WI38 (cell line): Measurements from ENCODE around the gene ZMYND8.
"Not testable (repeated sequence)": the region's sequence is repeated elsewhere in the genome, so short reads cannot be mapped to it uniquely, and the experiment has no call there.

Source experiments
- H3K4me3 ChIP-seq: 2 replicates; pipeline ENCODE4 v1.5.1; 2011; ENCODE audit warnings: low read depth, mild to moderate bottlenecking, control low read depth, low read length
- CTCF ChIP-seq: IDR thresholded peaks from 2 replicates; pipeline ENCODE4 v1.5.1; 2012; ENCODE audit warnings: low read depth, mild to moderate bottlenecking, control low read depth, low read length

ZMYND8 gene

GRCh38 chr20:47292581-47292980, 63.9 kb downstream of the ZMYND8 start:
- no peak overlapping the region for H3K4me3 ChIP-seq
- no peak for TF ChIP-seq CTCF

GRCh38 chr20:47290666-47291430, 65.7 kb downstream of the ZMYND8 start:
- TF ChIP-seq CTCF, result no peak
- no peak overlapping the region for H3K4me3 ChIP-seq

- H3K4me3 ChIP-seq, result no peak overlapping the region
- no peak for TF ChIP-seq CTCF
Measured at GRCh38 chr20:47290008-47290407, 66.5 kb downstream of the ZMYND8 start.

GRCh38 chr20:47289096-47289495, 67.4 kb downstream of the ZMYND8 start:
- no peak for TF ChIP-seq CTCF
- H3K4me3 ChIP-seq, result no peak overlapping the region

- H3K4me3 ChIP-seq, result not testable (repeated sequence)
Measured at GRCh38 chr20:47288530-47288929, 68.0 kb downstream of the ZMYND8 start.

- no peak for TF ChIP-seq CTCF
- no peak overlapping the region for H3K4me3 ChIP-seq
Measured at GRCh38 chr20:47287609-47288144, 68.8 kb downstream of the ZMYND8 start.

GRCh38 chr20:47286681-47287080, 69.8 kb downstream of the ZMYND8 start:
- H3K4me3 ChIP-seq, result no peak overlapping the region
- TF ChIP-seq CTCF, result no peak

GRCh38 chr20:47285189-47285588, 71.3 kb downstream of the ZMYND8 start:
- TF ChIP-seq CTCF, result no peak
- H3K4me3 ChIP-seq, result no peak overlapping the region
